Transverse colon (tissue), 3 donors: ENCODE measurements around the gene ATF3.

Source experiments
- CTCF ChIP-seq, 5 experiments: fragments of 200-600 bp in 3 of 5; fragments of 450-650 bp in 2 of 5; sonication (generic) in 3 of 5; IDR thresholded peaks; 1 replicate in 2 of 5; 2 replicates in 3 of 5; pipeline ENCODE4 v1.5.1; 2016 to 2017; ENCODE audit warnings: antibody characterized with exemption in 5 of 5, inconsistent platforms in 3 of 5, mild to moderate bottlenecking in 2 of 5, moderate library complexity in 1 of 5
- EP300 ChIP-seq: sonication (generic); formaldehyde crosslinking; IDR thresholded peaks from one replicate; pipeline ENCODE4 v1.6.1; 2017; ENCODE audit warnings: antibody characterized with exemption, low read depth
- POLR2A ChIP-seq: fragments of 450-650 bp; IDR thresholded peaks from one replicate; pipeline ENCODE4 v1.6.1; 2016; ENCODE audit warnings: antibody characterized with exemption, mild to moderate bottlenecking, moderate library complexity

DNA sequence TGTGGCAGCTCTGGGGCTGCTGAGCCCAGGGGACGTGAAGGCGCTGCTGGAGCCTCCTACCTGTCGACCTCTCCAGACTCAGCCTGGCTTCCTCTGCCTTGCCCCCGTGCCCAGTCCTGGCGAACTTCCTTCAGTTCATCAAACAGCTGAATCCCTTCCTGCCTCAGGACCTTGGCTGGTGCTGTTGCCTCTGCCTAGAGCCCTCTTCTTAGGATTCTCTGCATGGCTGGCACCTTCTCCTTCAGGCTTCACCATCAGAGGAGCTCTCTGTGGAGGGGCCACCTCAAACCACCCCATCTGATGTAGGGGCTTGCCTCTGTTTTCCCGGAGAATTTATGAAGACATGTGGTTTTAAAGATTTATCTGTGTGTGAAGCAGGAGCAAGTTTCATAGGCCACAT lies 23.4 kb upstream of the ATF3 start:
- TF ChIP-seq CTCF (IDR thresholded peaks at IDR 0.05) (no peak), POLR2A (no peak), EP300 (no peak)
